NCI-H526 treated with DMSO at 0.1 percent for 48 hours (cell line): ENCODE results near the gene HNRNPA1L2.
"Not testable (repeated sequence)": the region's sequence is repeated elsewhere in the genome, so short reads cannot be mapped to it uniquely, and the experiment has no call there.

ENCODE experiments used
- DNase-seq: peaks from one replicate; lab custom pipeline; 2025; lab: John Stamatoyannopoulos, UW

Gene HNRNPA1L2

DNA sequence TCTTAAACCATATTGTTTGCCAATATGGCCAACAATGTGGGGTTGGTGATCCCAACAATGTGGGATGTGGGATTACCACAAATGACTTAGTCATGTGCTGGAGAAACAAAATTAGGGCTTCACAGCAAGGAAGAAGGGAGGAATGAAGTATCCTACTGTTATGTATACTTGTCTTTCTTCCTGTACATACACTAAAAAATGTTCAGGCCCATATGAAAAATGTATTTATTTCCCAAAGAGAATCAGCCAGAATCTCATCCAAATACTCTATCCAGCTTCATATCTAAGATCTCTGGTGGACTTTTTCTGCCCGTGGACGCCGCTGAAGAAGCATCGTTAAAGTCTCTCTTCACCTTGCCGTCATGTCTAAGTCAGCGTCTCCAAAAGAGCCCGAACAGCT, at the start of gene HNRNPA1L2:
HNRNPA1L2 (plus strand) TSS at position 301 of the 400 bp plus-strand sequence; CDS start at position 363, 62 bp downstream.
- DNase-seq = no peak

DNA sequence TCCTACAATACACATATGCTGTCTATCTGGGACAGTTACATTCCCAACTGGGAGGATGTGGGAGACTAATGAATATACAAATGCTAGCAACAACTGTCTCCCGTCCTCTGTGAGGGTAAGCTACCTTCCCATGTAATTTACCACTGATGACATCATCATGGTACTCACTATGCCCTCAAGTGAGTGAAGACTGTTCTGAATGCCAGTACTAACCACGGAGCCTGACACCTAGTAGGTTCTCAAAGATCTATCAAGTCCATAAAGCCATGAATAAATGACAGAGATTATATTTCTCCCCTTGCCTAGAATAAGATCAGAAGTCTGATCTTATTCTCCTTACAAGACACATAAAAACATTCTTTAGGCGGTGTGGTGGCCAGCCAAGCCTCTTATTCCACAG, 49.1 kb upstream of the HNRNPA1L2 start:
- DNase-seq = peak; percentile 29

GRCh38 chr13:52593812-52594211, 48.4 kb upstream of the HNRNPA1L2 start:
- not testable (repeated sequence) for DNase-seq

DNA sequence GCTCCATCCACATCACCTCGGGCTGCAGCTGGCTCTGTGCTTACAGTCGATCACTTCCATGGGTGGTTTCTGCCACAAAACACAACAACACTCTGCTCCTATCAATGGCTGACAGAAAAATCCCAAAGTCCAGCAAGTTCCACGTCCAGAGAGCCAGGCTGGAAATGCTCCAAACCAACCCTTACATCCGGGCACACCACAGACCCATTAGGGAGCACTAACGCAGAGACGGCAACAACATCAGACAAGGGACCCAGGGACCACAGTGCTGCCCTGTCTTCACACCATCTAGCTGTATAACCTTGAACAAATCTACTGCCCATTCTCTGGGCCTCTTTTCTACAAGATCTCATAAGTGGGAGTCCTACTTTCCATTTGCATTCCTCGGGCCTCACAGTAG, 47.9 kb upstream of the HNRNPA1L2 start:
- DNase-seq = not testable (repeated sequence)

DNA sequence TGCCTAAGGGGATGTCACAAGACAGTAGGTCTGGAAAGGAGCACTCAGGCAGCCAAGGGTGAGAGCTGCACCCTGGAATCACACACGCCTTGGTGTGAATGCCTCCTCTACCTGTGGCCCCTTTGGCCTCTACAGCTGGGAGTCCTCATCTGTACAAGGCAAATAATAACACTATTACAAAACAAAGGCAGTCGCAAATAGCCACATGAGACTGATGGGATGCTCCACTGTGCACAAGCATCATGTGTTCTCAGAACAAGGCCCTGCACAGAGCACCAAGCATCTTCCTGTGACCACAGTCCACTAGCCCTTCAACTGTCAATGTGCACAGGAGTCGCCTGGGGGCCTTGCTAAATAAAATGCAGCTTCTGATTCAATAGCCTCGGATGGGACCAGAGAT, 44.6 kb upstream of the HNRNPA1L2 start:
- no peak for DNase-seq

DNA sequence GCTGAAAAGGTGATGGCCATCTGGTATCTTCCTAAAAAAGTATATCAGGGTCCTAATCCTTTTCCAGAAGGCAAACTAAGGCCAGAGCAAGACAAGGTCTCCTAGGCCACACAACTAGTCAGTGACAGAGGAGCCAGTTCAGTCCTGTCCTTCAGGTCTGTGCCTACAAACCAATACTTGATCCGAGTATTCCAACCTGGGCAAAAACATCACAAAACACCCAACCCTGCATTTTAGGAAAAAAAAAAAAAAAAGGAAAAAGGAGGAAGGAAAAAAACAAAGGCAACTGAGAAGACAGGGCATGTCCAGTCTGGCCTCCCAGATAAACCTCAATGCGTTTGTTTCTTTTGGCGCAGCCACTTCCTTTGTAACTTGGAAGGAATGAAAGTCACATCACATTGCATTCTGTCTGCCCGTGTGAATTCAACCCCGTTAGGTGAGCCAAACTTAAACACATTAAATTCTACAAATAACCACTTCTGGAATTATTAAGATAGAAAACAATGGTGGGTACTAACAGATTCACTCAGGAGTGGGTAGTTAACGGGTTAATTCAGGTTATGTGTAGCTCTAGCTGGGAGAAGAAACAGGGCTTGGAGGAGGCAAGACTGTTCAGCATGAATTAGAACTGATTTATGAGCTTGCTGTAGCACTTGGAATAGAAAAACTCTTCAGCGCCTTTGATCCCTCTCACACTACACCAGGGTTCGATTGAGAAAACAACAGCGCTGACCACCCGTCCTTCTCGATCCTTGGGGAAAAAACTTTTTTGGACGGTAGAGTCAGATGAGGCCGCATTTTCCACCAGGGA, 43.0 kb upstream of the HNRNPA1L2 start:
- peak; percentile 55 for DNase-seq

- DNase-seq = peak; percentile 55
Measured at GRCh38 chr13:52599848-52600603, 42.2 kb upstream of the HNRNPA1L2 start.

DNA sequence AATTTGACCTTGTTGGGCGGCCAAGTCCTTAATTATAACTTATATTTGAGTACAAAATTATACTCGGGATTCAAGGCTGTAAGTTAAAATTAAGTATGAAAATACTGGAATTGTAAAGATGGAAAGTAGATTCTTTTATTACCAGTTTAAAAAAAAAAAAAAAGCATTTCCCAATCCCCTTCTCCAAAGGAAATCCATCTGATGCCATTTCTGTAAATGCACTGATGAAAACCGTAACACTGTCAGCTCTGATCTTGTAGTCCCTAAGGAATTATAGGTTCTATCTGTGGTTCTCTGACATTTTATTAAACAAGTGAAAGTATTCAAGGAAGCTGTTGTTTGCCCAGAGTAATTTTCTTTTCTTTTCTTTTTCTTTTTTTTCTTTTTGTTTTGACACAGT, 41.6 kb upstream of the HNRNPA1L2 start:
- peak; percentile 43 for DNase-seq

GRCh38 chr13:52603316-52603715, 38.9 kb upstream of the HNRNPA1L2 start:
- DNase-seq = not testable (repeated sequence)

DNA sequence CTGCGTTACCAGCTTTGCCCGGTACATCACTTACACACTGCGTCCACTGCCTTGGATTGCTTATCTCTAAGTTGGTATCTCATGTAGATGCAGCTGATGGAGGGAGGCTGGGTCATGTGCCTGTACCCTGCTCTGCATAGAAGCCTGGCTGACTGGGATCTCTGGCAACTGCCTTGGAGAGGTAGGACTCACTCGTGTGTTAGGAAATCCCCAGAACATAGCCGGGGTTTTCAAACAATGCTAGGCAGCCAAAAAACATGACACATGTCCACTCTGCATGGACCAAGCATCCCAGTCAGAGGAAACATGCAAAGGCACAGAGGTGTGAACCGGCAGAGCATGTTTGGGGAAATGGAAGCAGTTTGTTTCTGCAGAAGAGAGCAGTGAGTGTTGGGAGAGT, 36.1 kb upstream of the HNRNPA1L2 start:
- DNase-seq = not testable (repeated sequence)

DNA sequence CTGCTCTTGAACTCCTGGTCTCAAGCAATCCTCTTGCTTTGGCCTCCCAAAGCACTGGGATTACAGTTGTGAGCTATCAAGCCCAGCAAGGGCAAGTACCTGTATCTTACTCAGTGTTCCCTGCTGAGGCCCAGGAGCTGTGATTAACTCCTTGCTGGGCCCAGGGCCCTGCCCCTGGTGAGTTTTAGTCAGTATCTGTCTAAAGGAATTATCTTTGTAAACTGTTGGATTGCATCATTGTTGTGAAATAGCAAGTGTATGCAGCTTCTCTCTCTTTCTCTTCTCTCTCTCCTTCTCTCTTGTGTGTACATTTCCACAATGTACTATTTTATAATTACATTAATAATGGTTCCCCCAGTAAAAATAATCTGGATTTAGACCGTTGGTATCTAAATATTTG, 35.4 kb upstream of the HNRNPA1L2 start:
- DNase-seq = not testable (repeated sequence)

GRCh38 chr13:52608184-52608583, 34.0 kb upstream of the HNRNPA1L2 start:
- DNase-seq = not testable (repeated sequence)

- DNase-seq = peak; percentile 27
Measured at GRCh38 chr13:52609013-52609606, 33.1 kb upstream of the HNRNPA1L2 start.

DNA sequence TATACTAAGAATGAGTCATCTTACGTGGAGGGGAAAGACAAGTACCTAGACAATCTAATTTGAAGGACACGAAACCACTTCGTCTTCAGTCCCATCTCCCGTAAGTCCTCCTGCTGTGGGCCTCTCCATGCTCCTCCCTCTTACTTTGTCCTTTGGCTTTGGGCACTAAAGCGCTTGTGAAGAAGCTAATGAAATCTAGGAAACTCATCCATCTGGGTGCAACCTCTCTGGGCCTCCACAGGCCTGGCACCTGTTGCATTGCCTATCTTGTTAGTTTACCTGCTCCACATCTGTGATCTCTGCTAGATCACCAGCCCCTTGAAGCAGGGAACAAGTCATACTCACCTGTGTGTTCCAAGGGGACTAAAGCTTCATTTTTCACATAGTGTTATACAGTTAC, 32.1 kb upstream of the HNRNPA1L2 start:
- not testable (repeated sequence) for DNase-seq

- DNase-seq = no peak
Measured at GRCh38 chr13:52615134-52615801, 27.0 kb upstream of the HNRNPA1L2 start.

DNA sequence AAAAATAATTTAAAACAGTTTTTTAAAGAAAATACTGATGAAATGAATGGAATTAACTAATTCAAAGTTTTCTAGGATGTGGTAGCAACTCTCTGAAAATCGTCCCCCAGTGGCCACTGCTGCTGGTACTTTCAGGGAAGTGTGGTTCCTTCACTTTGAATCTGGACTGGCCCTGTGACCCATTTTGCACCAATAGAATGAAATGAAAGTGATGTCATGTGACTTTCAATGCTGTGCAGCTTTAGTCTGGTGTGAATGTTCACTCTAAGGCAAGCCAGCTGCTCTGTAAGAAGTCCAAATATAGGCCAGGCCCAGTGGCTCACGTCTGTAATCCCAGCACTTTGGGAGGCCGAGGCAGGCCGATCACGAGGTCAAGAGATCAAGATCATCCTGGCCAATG, 26.4 kb upstream of the HNRNPA1L2 start:
- DNase-seq = no peak

GRCh38 chr13:52617070-52618060, 24.9 kb upstream of the HNRNPA1L2 start:
- peak; percentile 96 for DNase-seq

- not testable (repeated sequence) for DNase-seq
Measured at GRCh38 chr13:52631083-52631690, 11.0 kb upstream of the HNRNPA1L2 start.

GRCh38 chr13:52638666-52639328, 3.4 kb upstream of the HNRNPA1L2 start:
- DNase-seq = no peak

- DNase-seq = no peak
Measured at GRCh38 chr13:52644108-52644507, 1.9 kb downstream of the HNRNPA1L2 start.
